Putamen (tissue), 1 donor: ENCODE data around the gene FIGN.

Experiments used
- DNase-seq: peaks from one replicate; pipeline ENCODE4 v3.0.0-alpha.2; 2016; ENCODE audit warnings: low spot score

The FIGN gene

GRCh38 chr2:163563336-163563735 is 172.5 kb downstream of the FIGN start:
- DNase-seq: no peak

GRCh38 chr2:163558251-163559021 is 177.4 kb downstream of the FIGN start:
- DNase-seq: no peak

GRCh38 chr2:163556511-163556910 is 179.3 kb downstream of the FIGN start:
- DNase-seq: no peak

DNA sequence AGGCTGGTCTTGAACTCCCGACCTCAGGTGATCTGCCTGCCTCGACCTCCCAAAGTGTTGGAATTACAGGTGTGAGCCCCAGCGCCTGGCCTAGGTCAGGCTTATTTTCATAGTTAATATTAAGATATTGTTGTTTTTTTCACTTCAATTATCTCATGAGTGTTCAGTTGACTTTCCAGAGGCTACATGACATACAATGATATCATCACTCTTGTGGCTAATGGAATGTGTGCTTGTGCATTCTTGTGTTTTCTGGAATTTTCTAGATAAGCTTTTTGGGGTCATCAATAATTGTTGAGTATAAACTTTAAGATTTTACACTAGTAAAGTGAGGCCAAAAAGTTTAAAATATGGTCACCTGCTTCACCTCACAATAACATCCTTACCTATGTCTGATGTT is 180.9 kb downstream of the FIGN start:
- no peak for DNase-seq

DNA sequence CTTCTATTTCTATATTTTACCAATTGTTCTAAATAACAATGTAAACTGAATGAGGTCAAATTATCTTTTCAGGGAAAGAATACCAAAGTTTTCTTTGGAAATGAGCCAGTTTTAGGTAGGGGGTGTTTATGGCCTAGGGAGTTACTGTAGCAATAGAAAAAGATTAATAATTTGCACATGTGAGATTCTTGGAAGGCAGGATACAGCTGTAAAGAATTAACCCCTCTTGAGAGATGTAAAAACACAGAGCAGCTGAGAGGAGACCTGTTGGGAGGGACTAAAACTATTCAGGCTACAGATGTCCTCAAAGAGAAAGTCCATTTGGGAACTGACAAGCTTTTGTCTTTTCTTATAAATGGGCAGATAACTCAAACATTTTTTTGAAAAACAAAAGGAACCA is 182.2 kb downstream of the FIGN start:
- DNase-seq: no peak

GRCh38 chr2:163552758-163553157 is 183.1 kb downstream of the FIGN start:
- no peak for DNase-seq

GRCh38 chr2:163551616-163552373 is 184.0 kb downstream of the FIGN start:
- no peak for DNase-seq

- DNase-seq: no peak
Observed at GRCh38 chr2:163548970-163549369, 186.8 kb downstream of the FIGN start.
